A673 (cell line): Measurements from ENCODE around the gene SPEM1. TPM values are rescaled to one million over a fixed set of nuclear protein-coding genes. Genes with fewer than 3 reads are reported as not detected.
A peak's percentile ranks its signal among the peaks of the same experiment; 100 is the strongest.

Experiments
- BruUV-seq: library from RNA; stranded (reverse); fragments of 400-500 nt; replicated peaks from 2 replicates; lab custom pipeline; 2021; lab: Mats Ljungman, UMichigan
- CTCF ChIA-PET: fragments of 300-600 bp; sonication (Branson Sonifier 250); formaldehyde crosslinking; loops from one replicate; lab custom pipeline; 2022; ENCODE audit warnings: antibody characterized with exemption; lab: Charles Lee
- POLR2A ChIA-PET: fragments of 300-600 bp; sonication (Branson Sonifier 250); formaldehyde crosslinking; loops from one replicate; lab custom pipeline; 2022; ENCODE audit warnings: antibody characterized with exemption; ENCODE audit not compliant: low non-redundant PET; lab: Charles Lee
- DNase-seq: peaks from one replicate; pipeline ENCODE4 v3.0.0-alpha.2; 2015; ENCODE audit warnings: low spot score
- H3K27ac ChIP-seq: fragments of 200-600 bp; sonication (generic); 2 replicates; pipeline ENCODE4 v1.5.1; 2016; ENCODE audit warnings: mixed run types, low read depth, mild to moderate bottlenecking, mixed read lengths, antibody characterized with exemption, low read length; ENCODE audit not compliant: poor library complexity, severe bottlenecking
- H3K27me3 ChIP-seq: fragments of 200-600 bp; sonication (generic); replicated peaks from 2 replicates; pipeline ENCODE4 v1.6.1; 2017; ENCODE audit warnings: mixed run types, low read depth, mild to moderate bottlenecking, mixed read lengths, antibody characterized with exemption, low read length; ENCODE audit not compliant: insufficient read depth, poor library complexity
- H3K36me3 ChIP-seq: fragments of 200-600 bp; sonication (generic); 2 replicates; pipeline ENCODE4 v1.6.1; 2016; ENCODE audit warnings: mixed run types, mild to moderate bottlenecking, mixed read lengths, antibody characterized with exemption, low read length; ENCODE audit not compliant: insufficient read depth, poor library complexity, severe bottlenecking
- H3K4me1 ChIP-seq: fragments of 200-600 bp; sonication (generic); 2 replicates; pipeline ENCODE4 v1.6.1; 2017; ENCODE audit warnings: mixed run types, mild to moderate bottlenecking, mixed read lengths, antibody characterized with exemption, low read length; ENCODE audit not compliant: insufficient read depth, poor library complexity, severe bottlenecking
- H3K4me3 ChIP-seq: fragments of 200-600 bp; sonication (generic); 2 replicates; pipeline ENCODE4 v1.5.1; 2016; ENCODE audit warnings: low read depth, mixed run types, mild to moderate bottlenecking, mixed read lengths, low read length; ENCODE audit not compliant: poor library complexity, severe bottlenecking
- H3K9me3 ChIP-seq: fragments of 200-600 bp; sonication (generic); 2 replicates; pipeline ENCODE4 v1.6.1; 2016; ENCODE audit warnings: mixed run types, low read depth, mild to moderate bottlenecking, mixed read lengths, antibody characterized with exemption, low read length; ENCODE audit not compliant: poor library complexity, severe bottlenecking
- EZH2 ChIP-seq: fragments of 200-600 bp; sonication (generic); IDR thresholded peaks from 2 replicates; pipeline ENCODE4 v1.6.1; 2017; ENCODE audit warnings: borderline replicate concordance, low read depth, mild to moderate bottlenecking, mixed read lengths, antibody characterized with exemption, low read length; ENCODE audit not compliant: poor library complexity, severe bottlenecking
- intact Hi-C: fragments of 100-400 bp; cut with micrococcal nuclease; formaldehyde crosslinking; loops from one replicate; pipeline ENCODE4 v1.10.0; 2022; ENCODE audit not compliant: unreplicated experiment
- total RNA-seq: library from RNA; stranded (reverse); gene quantifications from 2 replicates; pipeline ENCODE4 v1.2.3, GENCODE V29; 2021
- TF ChIP-seq, protein P1 (sequence below): fragments of 300-800, 200-600 bp; sonication (generic); conservative IDR thresholded peaks from 2 replicates; pipeline ENCODE4 v1.5.1; 2017; ENCODE audit warnings: low read depth, mild to moderate bottlenecking, antibody characterized with exemption, low read length, moderate library complexity, mixed read lengths

The SPEM1 gene
- total RNA-seq, 1 experiment from 2014 or later = 0.43 TPM

GRCh38 chr17:7435676-7436555 lies 15.8 kb downstream of the SPEM1 start:
- Histone ChIP-seq H3K36me3 (no peaks in the 10 kb centered on the region), H3K4me1 (peaks cover 34% of the 10 kb centered on the region), H3K27me3 (no peaks in the 10 kb centered on the region), H3K4me3 (peak overlapping the region; percentile 90), H3K27ac (peak overlapping the region; percentile 41), H3K9me3 (no peaks in the 10 kb centered on the region)
- POLR2A ChIA-PET = interaction anchor here (1.1 to 1.2 kb wide), 2 partner anchors 10 to 32 kb away, joined by 5 read pairs; partner anchors contain the start of gene TMEM256
- no peak for TF ChIP-seq EZH2
- TF ChIP-seq, protein P1, sequence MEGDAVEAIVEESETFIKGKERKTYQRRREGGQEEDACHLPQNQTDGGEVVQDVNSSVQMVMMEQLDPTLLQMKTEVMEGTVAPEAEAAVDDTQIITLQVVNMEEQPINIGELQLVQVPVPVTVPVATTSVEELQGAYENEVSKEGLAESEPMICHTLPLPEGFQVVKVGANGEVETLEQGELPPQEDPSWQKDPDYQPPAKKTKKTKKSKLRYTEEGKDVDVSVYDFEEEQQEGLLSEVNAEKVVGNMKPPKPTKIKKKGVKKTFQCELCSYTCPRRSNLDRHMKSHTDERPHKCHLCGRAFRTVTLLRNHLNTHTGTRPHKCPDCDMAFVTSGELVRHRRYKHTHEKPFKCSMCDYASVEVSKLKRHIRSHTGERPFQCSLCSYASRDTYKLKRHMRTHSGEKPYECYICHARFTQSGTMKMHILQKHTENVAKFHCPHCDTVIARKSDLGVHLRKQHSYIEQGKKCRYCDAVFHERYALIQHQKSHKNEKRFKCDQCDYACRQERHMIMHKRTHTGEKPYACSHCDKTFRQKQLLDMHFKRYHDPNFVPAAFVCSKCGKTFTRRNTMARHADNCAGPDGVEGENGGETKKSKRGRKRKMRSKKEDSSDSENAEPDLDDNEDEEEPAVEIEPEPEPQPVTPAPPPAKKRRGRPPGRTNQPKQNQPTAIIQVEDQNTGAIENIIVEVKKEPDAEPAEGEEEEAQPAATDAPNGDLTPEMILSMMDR = 0 out of 2 replicates have a peak, but pooled peaks have one; percentile 35
- CTCF ChIA-PET = interaction anchor here (1.1 to 1.7 kb wide), 3 partner anchors 67 to 125 kb away, joined by 4 to 6 read pairs (median 5); no protein-coding TSS in a partner anchor
- peak; percentile 78 for DNase-seq
- intact Hi-C loops = loop anchor here (1.0 to 5.0 kb wide), 5 partner anchors 32 to 251 kb away; partner anchors contain the start of genes SENP3, TMEM256, TMEM95 and TP53
- no TSS peak for BruUV-seq

DNA sequence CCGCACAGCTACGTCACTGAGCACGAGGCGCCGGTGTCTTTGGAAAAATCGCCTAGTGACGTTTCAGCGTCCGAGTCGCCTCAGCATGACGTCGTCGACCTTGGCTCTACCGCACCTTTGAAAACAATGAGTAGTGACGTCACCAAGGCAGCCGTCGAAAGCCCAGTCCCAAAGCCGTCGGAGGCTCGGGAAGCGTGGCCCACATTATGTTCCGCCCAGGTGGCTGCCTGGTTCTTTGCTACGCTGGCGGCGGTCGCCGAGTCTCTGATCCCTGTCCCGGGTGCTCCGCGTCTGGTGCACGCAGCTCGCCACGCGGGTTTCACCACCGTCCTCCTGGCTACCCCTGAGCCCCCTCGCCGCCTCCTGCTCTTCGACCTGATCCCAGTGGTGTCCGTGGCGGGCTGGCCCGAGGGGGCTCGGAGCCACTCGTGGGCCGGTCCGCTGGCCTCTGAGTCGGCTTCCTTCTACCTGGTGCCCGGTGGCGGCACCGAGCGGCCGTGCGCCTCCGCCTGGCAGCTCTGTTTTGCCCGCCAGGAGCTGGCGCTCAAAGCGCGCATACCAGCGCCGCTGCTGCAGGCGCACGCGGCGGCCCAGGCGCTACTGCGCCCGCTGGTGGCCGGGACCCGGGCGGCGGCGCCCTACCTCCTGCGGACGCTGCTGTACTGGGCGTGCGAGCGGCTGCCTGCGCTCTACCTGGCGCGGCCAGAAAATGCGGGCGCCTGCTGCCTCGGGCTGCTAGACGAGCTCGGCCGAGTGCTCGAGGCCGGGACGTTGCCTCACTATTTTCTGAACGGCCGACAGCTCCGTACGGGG lies 16.6 kb downstream of the SPEM1 start:
- TF ChIP-seq, protein P1 = peak; percentile 70
- TF ChIP-seq EZH2 = no peak

More for the DNA sequence above, 16.6 kb downstream of the SPEM1 start:
- ChIA-PET POLR2A (interaction anchor here (0.6 kb wide), 1 partner anchor 48 kb away, joined by 3 read pairs; no protein-coding TSS in a partner anchor), CTCF (interaction anchor here (0.9 to 1.7 kb wide), 5 partner anchors 33 to 124 kb away, joined by 4 to 7 read pairs (median 6); partner anchors contain the start of gene TMEM256)
- H3K9me3 ChIP-seq = no peaks in the 10 kb centered on the region
- peaks cover 42% of the 10 kb centered on the region for H3K4me1 ChIP-seq
- H3K27ac ChIP-seq = peak overlapping the region; percentile 41
- no peaks in the 10 kb centered on the region for H3K36me3 ChIP-seq
- H3K4me3 ChIP-seq = peak overlapping the region; percentile 90
- peak; percentile 92 for DNase-seq
- no TSS peak for BruUV-seq
- intact Hi-C loops = loop anchor here (2.0 to 5.0 kb wide), 3 partner anchors 79 to 251 kb away; partner anchors contain the start of genes SENP3, TMEM95, TP53 and WRAP53
- H3K27me3 ChIP-seq = no peaks in the 10 kb centered on the region
